HepG2 (cell line): Measurements from ENCODE around the gene IPP. TPM values are rescaled to one million over a fixed set of nuclear protein-coding genes. Genes with fewer than 3 reads are reported as not detected.

Experiments
- CBX1 ChIP-seq: IDR thresholded peaks from one replicate; pipeline ENCODE4 v1.6.1; 2016; ENCODE audit warnings: antibody characterized with exemption, low read depth
- DNMT1 ChIP-seq: sonication (generic); formaldehyde crosslinking; IDR thresholded peaks from 2 replicates; pipeline ENCODE4 v1.5.1; 2020; ENCODE audit warnings: mild to moderate bottlenecking, missing genetic modification reagents
- DR1 ChIP-seq: sonication (generic); formaldehyde crosslinking; IDR thresholded peaks from 2 replicates; pipeline ENCODE4 v1.8.0; 2021; ENCODE audit warnings: mild to moderate bottlenecking, missing genetic modification reagents, inconsistent platforms
- ELF3 ChIP-seq: IDR thresholded peaks from 2 replicates; pipeline ENCODE4 v1.6.1; 2016; ENCODE audit warnings: missing genetic modification reagents, missing compliant biosample characterization
- ETV6 ChIP-seq: sonication (generic); formaldehyde crosslinking; conservative IDR thresholded peaks from 2 replicates; pipeline ENCODE4 v1.4.0; 2020; ENCODE audit warnings: missing genetic modification reagents
- GFI1 ChIP-seq: sonication (generic); formaldehyde crosslinking; IDR thresholded peaks from 2 replicates; pipeline ENCODE4 v1.5.0; 2020; ENCODE audit warnings: missing genetic modification reagents, mild to moderate bottlenecking, borderline replicate concordance
- HIVEP1 ChIP-seq: sonication (generic); formaldehyde crosslinking; IDR thresholded peaks from 2 replicates; pipeline ENCODE4 v1.4.0; 2020; ENCODE audit warnings: mild to moderate bottlenecking, missing genetic modification reagents
- HNRNPK ChIP-seq: fragments of 200-400 bp; formaldehyde crosslinking; IDR thresholded peaks from 2 replicates; pipeline ENCODE4 v1.6.1; 2018; ENCODE audit warnings: low read length, low read depth, moderate library complexity, mild to moderate bottlenecking; ENCODE audit not compliant: poor library complexity, severe bottlenecking
- HNRNPLL ChIP-seq: fragments of 200-400 bp; formaldehyde crosslinking; IDR thresholded peaks from 2 replicates; pipeline ENCODE4 v1.6.1; 2017; ENCODE audit warnings: mild to moderate bottlenecking, low read depth, low read length; ENCODE audit not compliant: poor library complexity, severe bottlenecking
- KMT2B ChIP-seq: IDR thresholded peaks from 2 replicates; pipeline ENCODE4 v1.6.1; 2016; ENCODE audit warnings: missing genetic modification reagents, missing compliant biosample characterization
- NAIF1 ChIP-seq: sonication (generic); formaldehyde crosslinking; IDR thresholded peaks from 2 replicates; pipeline ENCODE4 v1.5.0; 2020; ENCODE audit warnings: mild to moderate bottlenecking, missing genetic modification reagents, borderline replicate concordance
- NFE2L2 ChIP-seq: fragments of 150-350 bp; IDR thresholded peaks from 2 replicates; pipeline ENCODE4 v1.6.1; 2014; ENCODE audit warnings: low read length
- NPAS2 ChIP-seq: sonication (generic); formaldehyde crosslinking; IDR thresholded peaks from 2 replicates; pipeline ENCODE4 v1.8.0; 2022; ENCODE audit warnings: mild to moderate bottlenecking, missing genetic modification reagents, borderline replicate concordance
- REL ChIP-seq: sonication (generic); formaldehyde crosslinking; conservative IDR thresholded peaks from 2 replicates; pipeline ENCODE4 v1.8.0; 2022; ENCODE audit warnings: mild to moderate bottlenecking, missing genetic modification reagents, moderate library complexity
- RXRB ChIP-seq: IDR thresholded peaks from 2 replicates; pipeline ENCODE4 v1.6.1; 2016; ENCODE audit warnings: borderline replicate concordance, missing genetic modification reagents, missing compliant biosample characterization
- SNRNP70 ChIP-seq: fragments of 200-400 bp; formaldehyde crosslinking; IDR thresholded peaks from 2 replicates; pipeline ENCODE4 v1.6.1; 2017; ENCODE audit warnings: mild to moderate bottlenecking, low read depth, low read length, moderate library complexity
- SP4 ChIP-seq: sonication (generic); formaldehyde crosslinking; IDR thresholded peaks from 2 replicates; pipeline ENCODE4 v1.8.1; 2023; ENCODE audit warnings: mild to moderate bottlenecking, missing genetic modification reagents
- TCF7 ChIP-seq: sonication (generic); IDR thresholded peaks from 2 replicates; pipeline ENCODE4 v1.6.1; 2016; ENCODE audit warnings: antibody characterized with exemption, low read depth
- TSC22D2 ChIP-seq: sonication (generic); formaldehyde crosslinking; IDR thresholded peaks from 2 replicates; pipeline ENCODE4 v1.5.1; 2020; ENCODE audit warnings: missing genetic modification reagents, mild to moderate bottlenecking, borderline replicate concordance
- ZBTB21 ChIP-seq: sonication (generic); formaldehyde crosslinking; IDR thresholded peaks from 2 replicates; pipeline ENCODE4 v1.4.0; 2020; ENCODE audit warnings: missing genetic modification reagents
- ZFP36L1 ChIP-seq: sonication (generic); formaldehyde crosslinking; IDR thresholded peaks from 2 replicates; pipeline ENCODE4 v1.8.0; 2022; ENCODE audit warnings: mild to moderate bottlenecking, missing genetic modification reagents, moderate library complexity
- ZNF10 ChIP-seq: sonication (generic); formaldehyde crosslinking; IDR thresholded peaks from 2 replicates; pipeline ENCODE4 v1.4.0; 2020; ENCODE audit warnings: mild to moderate bottlenecking, low read depth, missing genetic modification reagents, borderline replicate concordance
- ZNF431 ChIP-seq: sonication (generic); formaldehyde crosslinking; IDR thresholded peaks from 2 replicates; pipeline ENCODE4 v1.9.0; 2022; ENCODE audit warnings: missing genetic modification reagents, low read depth, mild to moderate bottlenecking, borderline replicate concordance
- ZNF501 ChIP-seq: sonication (generic); formaldehyde crosslinking; IDR thresholded peaks from 2 replicates; pipeline ENCODE4 v1.5.1; 2020; ENCODE audit warnings: mild to moderate bottlenecking, moderate library complexity, missing genetic modification reagents
- ZNF512 ChIP-seq: sonication (generic); formaldehyde crosslinking; IDR thresholded peaks from 2 replicates; pipeline ENCODE4 v1.4.0; 2020; ENCODE audit warnings: mild to moderate bottlenecking, missing genetic modification reagents
- ZNF629 ChIP-seq: sonication (generic); formaldehyde crosslinking; conservative IDR thresholded peaks from 2 replicates; pipeline ENCODE4 v1.5.0; 2020; ENCODE audit warnings: missing genetic modification reagents
- ZNF652 ChIP-seq: IDR thresholded peaks from 2 replicates; pipeline ENCODE4 v1.6.1; 2016; ENCODE audit warnings: low read depth, borderline replicate concordance
- ZNF724P ChIP-seq: sonication (generic); formaldehyde crosslinking; IDR thresholded peaks from 2 replicates; pipeline ENCODE4 v1.8.0; 2022; ENCODE audit warnings: missing genetic modification reagents, borderline replicate concordance
- ZNF761 ChIP-seq: sonication (generic); formaldehyde crosslinking; conservative IDR thresholded peaks from 2 replicates; pipeline ENCODE4 v1.4.0; 2020; ENCODE audit warnings: mild to moderate bottlenecking, missing genetic modification reagents
- ZZZ3 ChIP-seq: sonication (generic); formaldehyde crosslinking; IDR thresholded peaks from 2 replicates; pipeline ENCODE4 v1.4.0; 2020; ENCODE audit warnings: missing genetic modification reagents, mild to moderate bottlenecking, borderline replicate concordance
- polyA plus RNA-seq, 8 experiments: library from polyadenylated mRNA; depleted of rRNA in 3 of 8; stranded (reverse) in 7 of 8; unstranded in 1 of 8; fragments of >200 nt; fragmentation: Illumina TruSeq in 4 of 8; extraction: Trizol in 4 of 8; gene quantifications; 2 replicates each; pipeline versions ENCODE4 v1.2.1 to v1.2.3, GENCODE V29; 2011 to 2016; ENCODE audit warnings: low read depth in 4 of 8, missing spikeins in 1 of 8, mixed read lengths in 1 of 8; ENCODE audit not compliant: insufficient read depth in 1 of 8
- total RNA-seq, 5 experiments: library from RNA; depleted of rRNA; stranded (reverse); fragments of >200 nt; fragmentation: Illumina TruSeq; extraction: Trizol; gene quantifications; 2 replicates each; pipeline ENCODE4 v1.2.3, GENCODE V29; 2016; ENCODE audit warnings: low read depth in 1 of 5

Gene IPP
- total and polyA plus RNA-seq, 2 of the 13 experiments (the other 11 are each of a cell fraction or from before 2014, with no cell fraction given) = 3.0 to 9.7 TPM

GRCh38 chr1:45750298-45751038, at the start of gene IPP (continued):
- TF ChIP-seq ZNF512 (CRISPR knock-in tag) = no peak
- TF ChIP-seq ZNF10 (CRISPR knock-in tag) = no peak
- TF ChIP-seq ZNF724P (CRISPR knock-in tag) = peak; percentile 82
- peak; percentile 83 for TF ChIP-seq HNRNPK
- peak; percentile 55 for TF ChIP-seq GFI1 (CRISPR knock-in tag)
- TF ChIP-seq ZFP36L1 (CRISPR knock-in tag) = peak; percentile 50; the same call in 1 of the 2 replicates
- peak; percentile 49 for TF ChIP-seq CBX1
- no peak; the same call in 1 of the 2 replicates for TF ChIP-seq NAIF1
- peak; percentile 92 for TF ChIP-seq ZNF761 (CRISPR knock-in tag)
- TF ChIP-seq DR1 = peak; percentile 36; the same call in 1 of the 2 replicates
- TF ChIP-seq ELF3 (CRISPR knock-in tag) = peak; percentile 83
- peak; percentile 90 for TF ChIP-seq KMT2B (CRISPR knock-in tag)
- no peak for TF ChIP-seq ZNF652 (CRISPR knock-in tag)
- peak; percentile 14 for TF ChIP-seq ZBTB21
- no peak for TF ChIP-seq SNRNP70
- no peak for TF ChIP-seq TSC22D2 (CRISPR knock-in tag)
- no peak; the same call in 1 of the 2 replicates for TF ChIP-seq ETV6
- no peak for TF ChIP-seq TCF7
- TF ChIP-seq RXRB (CRISPR knock-in tag) = peak; percentile 77
- TF ChIP-seq NFE2L2 = no peak
- TF ChIP-seq NPAS2 (CRISPR knock-in tag) = no peak
- peak; percentile 93 for TF ChIP-seq ZNF501 (CRISPR knock-in tag)
- 0 out of 2 replicates have a peak, but pooled peaks have one; percentile 68 for TF ChIP-seq REL (CRISPR knock-in tag)
- peak; percentile 86 for TF ChIP-seq HNRNPLL
- no peak; the same call in 1 of the 2 replicates for TF ChIP-seq ZNF629 (CRISPR knock-in tag)
- TF ChIP-seq ZZZ3 (CRISPR knock-in tag) = no peak; the same call in 1 of the 2 replicates
- peak; percentile 90 for TF ChIP-seq HIVEP1 (CRISPR knock-in tag)
- TF ChIP-seq DNMT1 = no peak
- TF ChIP-seq SP4 = peak; percentile 52; the same call in 1 of the 2 replicates
- TF ChIP-seq ZNF431 (CRISPR knock-in tag) = 0 out of 2 replicates have a peak, but pooled peaks have one; percentile 75
